CD4-positive, alpha-beta T cell treated with Interleukin-6 for 4 hours (primary cell): Measurements from ENCODE around the gene VAT1L.

Experiments
- DNase-seq: peaks from one replicate; pipeline ENCODE4 v3.0.0-alpha.2; 2020; ENCODE audit warnings: mixed read lengths

The VAT1L gene

DNA sequence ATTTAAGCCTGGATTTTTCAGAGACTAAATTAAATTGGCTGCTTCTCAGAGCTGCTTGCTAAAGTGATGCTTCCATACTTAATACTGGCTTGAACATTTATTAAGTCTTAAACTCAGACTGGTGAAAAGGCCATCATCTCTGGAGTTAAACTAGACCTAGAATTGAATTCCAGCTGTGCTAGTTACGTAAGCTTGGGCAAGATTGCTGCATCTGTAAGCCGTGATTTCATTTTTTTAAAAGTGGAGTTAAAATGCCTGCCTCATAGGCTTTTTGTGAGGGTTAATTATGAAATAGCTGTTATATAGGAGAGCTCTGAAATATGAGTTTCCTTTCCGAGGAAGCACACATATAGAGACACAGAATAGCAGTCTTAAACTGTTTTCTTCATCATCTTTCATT is 84.7 kb downstream of the VAT1L start:
- DNase-seq, result no peak

DNA sequence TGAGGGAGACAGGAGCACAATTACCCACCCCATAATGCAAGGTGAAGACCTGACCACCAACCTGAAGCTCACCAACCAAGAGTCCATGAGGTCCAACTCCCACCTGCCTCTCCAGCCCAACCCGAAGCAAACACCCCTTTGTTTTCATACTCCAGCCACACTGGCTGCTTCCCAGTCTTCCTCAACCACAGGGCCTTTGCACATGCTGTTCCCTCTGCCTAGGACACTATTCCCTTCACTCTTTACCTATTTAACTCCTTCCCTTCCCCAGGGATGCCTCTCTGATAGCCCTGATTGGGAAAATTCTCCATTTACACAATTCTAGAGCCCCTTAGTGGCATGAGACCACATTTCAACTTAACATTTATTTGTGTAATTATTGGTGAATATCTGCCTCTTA is 86.0 kb downstream of the VAT1L start:
- DNase-seq, result no peak

DNA sequence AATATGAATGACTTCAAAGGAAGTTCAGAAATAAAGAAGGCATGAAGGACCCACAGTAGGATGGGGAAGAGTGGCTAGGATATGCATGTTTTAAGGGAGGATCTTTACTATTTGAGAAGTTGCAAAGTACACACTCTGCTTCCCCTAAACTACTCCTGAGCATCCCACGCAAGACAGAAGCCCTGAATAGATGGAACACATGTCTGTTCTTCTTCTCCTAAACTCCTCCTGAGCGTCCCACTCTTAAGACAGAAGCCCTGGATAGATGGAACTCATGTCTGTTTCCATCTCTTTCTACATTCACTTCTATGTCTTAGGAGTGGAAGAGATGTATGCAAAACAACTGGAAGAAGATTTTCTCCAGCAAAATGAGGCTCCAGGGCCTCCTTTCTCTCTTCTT is 88.4 kb downstream of the VAT1L start:
- DNase-seq, result no peak

DNA sequence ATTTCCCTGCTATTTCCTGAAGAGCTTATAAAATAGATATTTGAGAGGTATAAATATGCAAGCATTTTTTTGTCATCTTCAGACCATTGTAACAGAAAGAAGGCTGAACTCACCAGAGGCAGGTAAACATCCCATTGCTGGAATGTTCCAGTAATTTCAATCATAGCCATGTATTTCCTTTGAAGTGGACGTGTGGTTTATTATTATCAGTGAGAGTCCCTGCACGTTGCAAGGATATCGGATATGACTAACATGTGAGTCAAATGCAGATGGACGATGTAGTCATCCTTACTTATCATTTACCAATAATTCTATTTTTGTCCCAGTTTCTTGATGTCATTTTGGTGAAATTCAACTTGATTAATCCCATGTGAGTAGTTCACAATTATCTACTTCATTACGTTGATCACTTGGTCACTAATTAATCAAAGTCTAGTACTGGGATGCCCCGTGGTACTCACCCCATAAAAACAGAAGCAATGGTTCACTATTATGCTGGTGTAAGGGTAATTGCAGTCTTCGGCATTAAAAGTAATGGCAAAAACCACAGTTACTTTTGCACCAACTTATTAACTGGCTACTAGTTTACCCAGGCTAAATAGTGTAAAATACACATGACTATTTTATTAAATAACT is 89.5 kb downstream of the VAT1L start:
- DNase-seq, result no peak

DNA sequence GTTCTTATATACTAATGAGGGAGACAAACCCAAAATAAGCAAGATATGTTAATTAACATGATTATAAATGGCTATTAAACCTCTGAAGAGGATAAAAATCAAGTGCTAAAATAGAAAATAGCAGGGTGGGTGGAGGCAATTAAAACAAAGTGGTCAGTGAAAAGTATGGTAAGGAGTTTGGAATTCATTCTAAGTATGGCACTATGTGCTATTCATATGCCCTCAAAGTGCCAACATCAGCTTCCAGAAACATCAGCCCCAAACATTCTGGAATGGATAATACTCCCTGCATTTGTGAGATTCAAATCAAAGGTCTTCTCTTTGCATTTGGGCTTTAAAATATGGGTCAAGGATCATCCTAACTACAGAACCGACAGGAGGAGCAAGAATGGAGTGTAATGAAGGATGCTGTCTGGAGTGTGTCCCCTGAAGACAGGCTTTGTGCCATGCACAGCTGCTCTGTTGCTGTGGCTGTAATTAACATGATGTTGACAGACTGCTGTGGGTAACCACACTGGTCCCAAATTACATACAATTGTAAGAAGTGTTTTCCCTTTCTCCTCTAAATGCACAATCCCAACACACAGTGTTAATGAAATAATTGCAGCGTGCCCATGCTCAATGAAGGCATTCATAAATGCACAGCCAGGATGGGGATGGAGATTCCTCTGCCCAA is 93.1 kb downstream of the VAT1L start:
- DNase-seq, result no peak

DNA sequence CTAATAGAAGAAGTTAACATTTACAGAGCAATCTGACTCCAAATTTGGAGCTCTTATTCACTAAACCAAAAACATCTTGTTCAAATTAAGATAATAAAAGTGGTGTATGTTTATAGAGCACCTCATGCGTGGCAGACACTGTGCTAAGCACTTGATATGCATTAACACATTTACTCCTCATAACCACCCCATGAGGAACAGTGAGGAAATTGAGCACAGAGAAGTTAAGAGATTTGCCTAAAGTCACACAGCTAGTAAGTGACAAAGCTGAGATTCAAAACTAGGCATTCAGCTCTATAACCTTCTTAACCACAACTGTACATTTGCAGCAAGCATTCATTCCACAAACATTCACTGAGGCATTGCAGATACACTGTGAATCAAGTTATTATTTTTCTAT is 94.0 kb downstream of the VAT1L start:
- no peak for DNase-seq

DNA sequence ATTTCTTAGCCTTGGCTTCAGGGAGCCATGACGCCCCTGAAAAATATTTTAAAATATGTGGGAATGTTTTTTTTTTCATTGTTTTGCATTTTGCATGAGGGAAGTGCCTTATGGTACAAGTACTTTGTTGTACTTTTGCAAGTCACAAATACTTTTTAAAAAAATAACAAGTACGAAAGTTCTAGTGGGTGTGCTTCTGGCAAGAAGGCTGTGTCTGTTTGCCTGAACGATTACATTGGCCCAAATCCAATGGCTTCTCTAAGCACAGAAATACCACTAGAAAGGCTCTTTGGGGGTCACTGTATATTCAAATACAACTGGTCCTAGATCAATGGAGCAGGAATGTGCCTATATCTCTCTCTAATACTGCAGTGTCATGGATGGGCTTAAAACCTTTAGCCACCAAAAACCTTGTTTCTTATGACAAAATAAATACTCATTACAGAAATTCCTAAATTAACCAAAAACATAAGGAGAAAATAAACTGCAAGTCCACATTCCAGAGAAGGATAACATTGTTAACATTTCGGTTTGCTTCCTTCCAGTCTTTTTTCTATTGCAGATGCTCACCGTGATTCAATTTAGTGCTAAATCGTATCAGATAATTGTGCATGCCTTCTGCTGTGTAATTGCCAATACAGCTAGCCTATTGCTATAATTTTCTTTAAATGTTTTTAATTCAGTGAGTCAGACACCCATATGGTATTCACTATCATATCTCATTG is 97.4 kb downstream of the VAT1L start:
- DNase-seq, result no peak

DNA sequence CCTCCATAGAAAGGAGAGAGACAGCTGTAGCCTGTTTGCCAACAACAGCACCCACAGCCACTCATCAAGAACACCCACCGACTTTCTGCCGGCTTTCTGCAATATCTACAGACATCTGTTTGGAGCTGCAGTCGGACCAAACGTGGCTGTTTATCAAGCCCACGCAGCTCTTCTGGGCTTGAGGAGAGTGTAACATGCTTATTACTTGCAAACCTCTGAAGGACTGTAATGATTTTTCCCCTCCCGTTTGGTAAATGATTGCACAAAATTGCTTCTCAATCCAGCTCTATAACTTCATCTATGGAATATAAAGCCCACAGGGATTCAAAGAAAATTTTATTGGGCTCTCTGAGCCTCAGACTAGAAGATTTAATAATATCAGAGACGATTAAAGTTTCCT is 100.5 kb downstream of the VAT1L start:
- no peak for DNase-seq

DNA sequence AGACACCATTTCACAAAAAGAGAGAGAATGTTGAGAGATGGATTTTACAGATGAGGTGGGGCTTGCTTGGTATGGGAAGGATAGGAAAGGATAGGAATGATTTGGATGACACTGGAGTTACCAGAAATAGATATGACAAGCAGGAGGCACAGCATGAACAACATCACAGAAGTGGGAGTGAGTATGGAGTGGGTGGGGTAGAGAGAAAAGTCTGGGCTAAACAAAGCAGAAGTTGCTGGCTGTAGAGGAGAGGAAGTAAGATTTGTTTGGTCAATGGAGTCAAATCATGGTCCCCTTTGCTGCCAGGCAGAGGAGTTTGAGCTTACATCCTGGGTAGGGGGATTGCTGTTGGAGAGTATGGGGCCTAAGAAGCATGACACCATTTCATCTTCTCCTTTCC is 101.7 kb downstream of the VAT1L start:
- no peak for DNase-seq

DNA sequence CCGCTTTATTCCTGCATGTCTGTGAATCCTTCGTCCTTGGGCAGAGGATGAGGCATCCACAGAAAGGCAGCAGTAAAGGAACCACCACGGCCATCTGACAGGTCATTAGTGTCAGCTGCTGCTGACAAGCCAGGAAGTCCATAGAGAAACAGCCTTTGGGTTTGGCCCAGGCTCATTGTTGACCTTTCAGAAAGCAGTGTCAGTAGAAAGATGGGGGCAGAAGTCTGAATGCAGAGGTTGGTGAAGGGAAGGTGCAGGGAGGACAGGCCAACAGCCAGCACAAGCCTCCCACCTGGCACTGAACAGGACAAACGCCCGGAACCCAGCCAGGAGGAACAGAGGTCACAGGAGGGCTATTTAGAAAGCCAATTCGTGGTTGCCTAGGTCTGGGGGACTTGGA is 105.8 kb downstream of the VAT1L start:
- no peak for DNase-seq

DNA sequence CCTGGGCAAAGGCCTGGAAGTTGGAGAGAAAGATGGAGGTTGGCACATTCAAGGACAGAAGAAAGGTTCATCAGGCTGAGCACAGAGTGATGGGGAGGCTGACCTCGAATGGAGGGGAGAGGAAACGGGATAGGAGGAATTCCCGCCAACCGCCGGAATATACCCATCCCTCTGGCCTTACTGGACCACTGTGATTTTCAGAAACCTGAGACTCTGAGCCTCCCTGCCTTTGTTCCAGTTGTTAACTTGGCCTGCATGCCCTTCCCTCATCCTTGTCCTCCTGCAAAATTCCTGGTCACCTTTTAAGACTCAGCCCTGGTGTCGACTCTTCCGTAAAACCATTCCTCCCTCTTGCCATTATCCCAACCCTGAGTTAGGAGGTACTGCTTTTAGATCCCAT is 107.6 kb downstream of the VAT1L start:
- no peak for DNase-seq

DNA sequence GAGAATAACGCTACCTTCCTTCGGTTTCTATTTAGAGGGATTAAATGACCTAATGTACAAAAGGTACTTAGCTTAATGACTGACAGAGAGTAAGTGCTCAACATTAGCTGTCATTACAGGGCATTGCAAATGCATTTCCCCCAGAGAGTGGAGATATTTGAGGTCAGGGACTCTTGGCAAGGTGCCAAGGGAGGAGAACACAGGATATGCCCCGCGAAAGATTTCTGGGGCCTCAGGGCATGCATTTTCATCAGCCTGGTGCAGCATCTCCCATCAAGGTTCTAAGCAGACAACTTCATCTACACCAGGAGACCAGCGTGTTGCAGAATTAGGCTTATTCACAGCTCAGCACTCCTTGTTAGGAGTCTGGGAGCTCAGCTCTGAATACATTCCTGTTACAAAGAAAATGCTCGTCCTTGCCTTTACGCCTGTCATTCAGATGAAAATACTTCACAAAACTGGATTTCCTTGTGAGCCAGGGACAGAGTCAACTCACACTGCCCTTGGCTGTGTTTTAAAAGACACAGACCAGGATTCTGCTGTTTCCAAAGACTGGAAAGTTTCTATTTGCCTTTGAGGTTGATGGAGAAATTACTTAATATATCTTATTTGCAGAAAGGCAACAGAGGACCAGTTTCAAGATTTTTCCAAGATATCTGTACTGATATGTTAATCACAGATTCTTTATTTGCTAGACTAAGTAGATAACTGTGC is 108.2 kb downstream of the VAT1L start:
- DNase-seq, result no peak

DNA sequence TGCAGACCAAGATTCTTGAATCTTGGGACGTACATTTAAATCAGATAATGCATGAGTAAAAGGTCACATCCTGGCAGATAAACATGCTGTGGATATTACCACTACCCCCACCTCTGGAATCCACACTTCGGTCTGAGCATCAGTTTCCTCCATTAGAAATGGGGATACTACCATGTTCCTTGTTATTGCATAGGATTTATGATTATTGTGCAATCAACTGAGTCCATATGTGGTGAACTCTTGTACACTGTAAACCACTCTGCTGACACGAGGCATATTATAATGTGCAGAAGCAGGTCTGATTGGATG is 108.7 kb downstream of the VAT1L start:
- DNase-seq, result no peak

DNA sequence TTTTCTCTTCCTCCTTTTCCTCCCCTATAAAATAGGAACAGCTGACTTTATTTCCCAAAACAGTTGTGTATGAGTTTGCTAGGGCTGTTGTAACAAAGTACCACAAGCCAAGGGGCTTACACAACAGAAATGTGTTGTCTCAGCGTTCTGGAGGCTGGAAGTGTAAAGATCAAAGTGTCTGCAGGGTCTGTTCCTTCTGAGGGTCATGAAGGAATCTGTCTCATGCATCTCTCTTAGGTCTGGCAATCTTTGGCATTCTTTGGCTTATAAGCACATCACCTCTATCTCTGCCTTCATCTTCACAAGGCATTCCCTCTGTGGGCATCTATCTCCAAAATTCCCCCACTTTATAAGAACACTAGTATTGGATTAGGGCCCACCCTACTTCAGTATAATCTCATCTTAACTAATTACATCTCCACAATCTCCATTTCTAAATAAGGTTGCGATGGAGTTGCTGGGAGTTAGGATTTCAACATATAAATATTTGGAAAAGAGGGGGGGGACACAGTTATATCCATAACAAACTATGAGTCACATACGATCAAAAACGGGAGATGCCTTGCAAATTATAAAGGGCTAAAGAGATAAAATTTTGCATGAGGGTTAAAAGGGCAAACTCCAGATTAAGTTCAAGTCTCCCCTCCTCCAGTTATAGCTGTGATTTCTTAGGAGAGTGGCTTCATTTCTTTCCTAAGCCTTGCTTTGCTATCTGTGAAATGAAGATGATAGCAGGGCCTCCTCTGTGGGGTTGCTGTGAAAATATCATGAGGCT is 109.7 kb downstream of the VAT1L start:
- DNase-seq, result no peak

DNA sequence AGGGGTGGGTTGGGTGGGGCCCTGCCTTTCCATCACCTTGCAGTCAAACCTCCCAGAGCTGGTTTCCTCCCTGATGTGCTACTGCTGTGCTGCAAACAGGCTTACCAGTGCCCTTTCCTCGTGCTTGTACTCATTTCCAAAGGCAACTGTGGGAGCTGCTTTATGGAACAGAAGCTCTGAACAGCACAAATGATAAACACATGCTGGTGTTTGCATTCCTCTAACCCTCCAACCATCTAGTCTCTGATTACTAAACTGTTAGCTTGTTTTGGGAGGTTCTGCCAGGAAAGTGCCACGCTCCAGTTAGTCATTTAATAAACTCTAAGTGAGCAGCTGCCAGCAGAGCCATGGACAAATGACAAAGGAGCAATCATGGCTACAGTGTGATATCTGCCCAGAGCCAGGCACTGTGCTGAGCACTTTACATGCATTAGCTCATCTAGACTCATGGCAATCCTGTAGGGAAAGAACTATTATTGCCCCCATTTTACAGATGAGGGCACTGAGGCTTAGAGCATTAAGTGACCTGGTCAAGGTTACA is 110.4 kb downstream of the VAT1L start:
- no peak for DNase-seq

DNA sequence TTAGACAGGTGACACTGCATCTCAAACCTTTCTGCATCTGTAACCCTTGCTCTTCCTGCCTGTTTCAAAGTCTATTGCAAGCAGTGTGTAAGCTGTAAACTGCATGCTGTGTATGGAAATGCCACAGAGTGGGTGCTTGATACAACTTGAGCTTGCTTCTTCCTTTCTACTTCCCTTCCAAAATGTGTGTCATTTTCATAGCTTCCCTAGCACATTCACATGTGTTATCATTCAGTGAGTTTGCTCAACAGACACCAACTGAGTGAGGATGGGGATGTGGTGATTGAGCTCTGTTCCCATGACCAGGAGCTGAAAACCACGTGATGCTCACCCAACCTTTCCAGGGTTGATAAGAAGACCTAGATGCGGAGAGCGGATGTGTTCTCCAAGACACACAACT is 111.1 kb downstream of the VAT1L start:
- DNase-seq, result no peak

DNA sequence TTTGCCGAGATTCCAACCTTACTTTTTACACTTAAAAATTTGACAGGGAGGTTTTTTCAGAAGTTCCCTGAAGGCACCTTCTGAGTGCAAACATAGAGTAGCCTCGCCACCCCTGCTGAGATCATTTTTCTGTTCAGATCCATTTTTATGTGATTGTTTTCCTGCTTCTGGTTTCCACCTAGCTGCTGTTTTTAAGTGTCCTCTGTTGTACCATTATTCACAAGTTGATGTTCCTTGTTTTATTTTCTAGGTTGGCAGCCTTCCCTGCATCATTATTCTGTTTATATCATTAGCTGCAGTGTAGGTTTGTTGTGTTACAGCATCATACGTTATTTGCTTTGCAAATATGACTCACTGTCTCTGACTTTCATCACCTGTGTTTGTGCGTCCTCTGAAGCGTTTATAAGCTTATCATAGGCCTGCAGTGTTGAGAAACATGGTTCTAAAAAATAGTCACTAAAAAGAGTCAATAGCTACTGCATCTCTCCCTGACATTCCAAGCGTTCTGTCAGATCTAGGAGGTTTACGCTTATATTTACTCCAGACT is 117.1 kb downstream of the VAT1L start:
- DNase-seq, result no peak

DNA sequence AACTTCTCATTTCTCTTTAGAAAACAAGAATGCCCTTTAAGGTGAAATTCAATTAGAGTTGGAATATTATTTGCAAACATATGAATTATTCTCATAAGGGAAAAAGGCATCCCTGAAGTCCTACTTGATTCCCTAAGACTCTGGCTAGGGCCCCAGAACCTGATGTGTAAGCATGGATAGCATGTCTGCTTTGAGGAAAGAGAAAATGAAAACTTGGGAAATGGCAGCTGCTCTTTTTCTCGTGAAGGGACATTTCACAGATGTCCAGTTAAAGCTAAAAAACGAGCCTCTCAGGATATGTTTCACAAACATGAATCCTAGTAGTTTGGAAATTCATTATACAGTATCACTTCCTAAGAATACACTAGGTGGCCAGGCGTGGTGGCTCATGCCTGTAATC is 121.7 kb downstream of the VAT1L start:
- DNase-seq, result no peak

DNA sequence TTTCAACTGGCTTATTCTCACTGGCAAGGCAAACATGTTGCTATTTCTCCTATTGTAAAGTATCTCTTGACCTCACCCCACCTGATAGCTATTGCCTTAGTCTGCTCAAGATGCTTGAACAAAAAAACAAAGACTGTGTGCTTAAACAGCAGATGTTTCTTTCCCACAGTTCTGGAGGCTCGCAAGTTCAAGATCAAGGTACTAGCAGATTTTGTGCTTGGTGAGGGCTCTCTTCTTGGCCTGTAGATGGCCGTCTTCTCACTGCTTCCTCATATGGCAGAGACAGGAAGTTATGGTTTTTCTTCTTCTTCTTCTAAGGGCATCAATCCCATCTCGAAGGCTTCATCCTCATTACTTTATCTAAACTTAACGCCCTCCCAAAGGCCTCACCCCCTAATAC is 124.3 kb downstream of the VAT1L start:
- no peak for DNase-seq

DNA sequence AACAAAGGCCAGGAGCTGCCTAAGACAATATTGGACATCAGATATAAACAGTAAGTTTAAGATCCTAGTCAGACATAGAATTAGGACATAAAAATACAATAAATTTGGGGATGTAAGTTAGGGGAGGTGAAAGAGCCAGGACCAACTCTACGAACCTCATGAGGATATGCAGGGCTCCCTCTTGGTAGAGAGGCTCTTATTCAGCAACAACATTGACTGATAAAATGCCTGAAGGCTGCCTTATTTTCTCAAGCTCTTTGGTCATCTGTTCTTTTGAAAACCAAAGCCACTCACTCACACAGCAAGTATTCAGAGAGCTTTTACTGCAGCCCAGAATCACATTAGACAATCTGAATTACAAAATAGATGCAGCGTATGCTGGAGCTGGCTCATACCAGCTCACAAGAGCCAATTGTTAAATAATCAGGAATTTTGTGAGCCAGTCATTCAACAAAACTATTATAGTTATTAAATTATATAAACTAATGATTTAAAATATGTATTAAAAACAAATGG is 125.4 kb downstream of the VAT1L start:
- no peak for DNase-seq

DNA sequence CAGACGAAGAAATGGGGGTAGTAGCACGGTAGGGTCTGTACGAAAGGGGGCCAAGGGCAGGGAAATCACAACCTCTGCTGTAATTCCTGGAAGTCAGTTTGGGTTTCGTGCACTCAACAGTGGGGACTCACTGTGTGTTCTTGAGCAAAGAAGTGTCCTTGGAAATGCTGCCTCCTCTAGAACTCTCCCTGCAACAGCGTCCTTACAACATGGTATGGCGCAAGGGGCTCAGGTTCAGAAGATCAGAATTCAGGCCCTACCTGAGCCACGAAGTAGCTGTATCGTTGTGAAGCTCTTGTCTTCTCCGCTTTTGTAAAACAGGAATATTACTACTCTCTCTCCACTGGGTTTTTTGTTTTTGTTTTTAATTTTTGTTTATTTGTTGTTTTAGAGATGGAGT is 127.7 kb downstream of the VAT1L start:
- DNase-seq, result no peak

DNA sequence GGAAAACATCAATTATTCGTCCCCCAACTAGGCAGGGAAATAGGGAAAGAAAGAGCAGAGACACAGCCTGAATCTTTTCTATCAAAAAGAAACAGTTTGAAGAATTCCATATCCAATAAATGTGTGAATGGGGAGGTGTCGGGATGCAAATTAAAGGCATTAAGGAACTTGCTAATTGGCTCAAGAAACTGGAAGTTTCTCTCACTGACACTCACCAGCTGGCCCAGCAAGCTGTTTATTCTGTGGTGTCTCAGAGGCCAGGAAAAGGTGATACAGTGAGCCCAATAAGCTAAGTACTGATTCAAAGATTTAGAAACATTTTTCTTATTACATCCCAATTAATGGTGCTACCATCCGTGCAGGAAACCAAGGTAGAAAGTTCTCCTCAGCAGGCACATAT is 129.6 kb downstream of the VAT1L start:
- DNase-seq, result no peak
